GM23338 (cell line): ENCODE results near the gene ITPR2. TPM values are rescaled to one million over a fixed set of nuclear protein-coding genes. Genes with fewer than 3 reads are reported as not detected.

ENCODE experiments used
- ATAC-seq: fragments of 200-7000 bp; cut with Tn5 transposase; 3 replicates; pipeline ENCODE4 v1.9.1; 2020
- DNase-seq: peaks from one replicate; pipeline ENCODE4 v3.0.0-alpha.2; 2015; ENCODE audit warnings: low spot score
- H2AFZ ChIP-seq: fragments of 200-600 bp; sonication (generic); 2 replicates; pipeline ENCODE4 v1.8.0; 2016; ENCODE audit warnings: antibody characterized with exemption, mild to moderate bottlenecking, moderate library complexity
- H3F3A ChIP-seq: fragments of 200-600 bp; sonication (generic); replicated peaks from 2 replicates; pipeline ENCODE4 v1.8.0; 2017; ENCODE audit warnings: antibody characterized with exemption, mixed run types, low read depth
- H3K27ac ChIP-seq: fragments of 200-600 bp; sonication (generic); 2 replicates; pipeline ENCODE4 v1.6.1; 2016; ENCODE audit warnings: low read depth
- H3K27me3 ChIP-seq: fragments of 200-600 bp; sonication (generic); 2 replicates; pipeline ENCODE4 v1.8.0; 2016; ENCODE audit warnings: mild to moderate bottlenecking, mixed run types, moderate library complexity; ENCODE audit not compliant: insufficient read depth
- H3K36me3 ChIP-seq: fragments of 200-600 bp; sonication (generic); 2 replicates; pipeline ENCODE4 v1.8.0; 2016; ENCODE audit warnings: mild to moderate bottlenecking; ENCODE audit not compliant: insufficient read depth
- H3K4me1 ChIP-seq: fragments of 200-600 bp; sonication (generic); 2 replicates; pipeline ENCODE4 v1.8.0; 2016; ENCODE audit warnings: mild to moderate bottlenecking, moderate library complexity; ENCODE audit not compliant: insufficient read depth
- H3K4me2 ChIP-seq: fragments of 200-600 bp; sonication (generic); 2 replicates; pipeline ENCODE4 v1.7.1; 2017; ENCODE audit warnings: mixed run types
- H3K4me3 ChIP-seq: fragments of 200-600 bp; sonication (generic); 2 replicates; pipeline ENCODE4 v1.6.1; 2016; ENCODE audit warnings: mixed run types
- H3K79me2 ChIP-seq: fragments of 200-600 bp; sonication (generic); replicated peaks from 2 replicates; pipeline ENCODE4 v1.8.0; 2017; ENCODE audit warnings: mild to moderate bottlenecking; ENCODE audit not compliant: insufficient read depth
- H3K9me2 ChIP-seq: fragments of 200-600 bp; sonication (generic); 2 replicates; pipeline ENCODE4 v1.8.0; 2017; ENCODE audit not compliant: insufficient read depth
- H4K20me1 ChIP-seq: fragments of 200-600 bp; sonication (generic); replicated peaks from 2 replicates; pipeline ENCODE4 v1.8.0; 2017; ENCODE audit warnings: mild to moderate bottlenecking; ENCODE audit not compliant: insufficient read depth
- H3K27ac Mint-ChIP-seq: 2 replicates; pipeline ENCODE4 v1.8.0; 2020; ENCODE audit warnings: inconsistent platforms, mild to moderate bottlenecking, moderate library complexity, mixed read lengths
- H3K27me3 Mint-ChIP-seq: 3 replicates; pipeline ENCODE4 v1.8.0; 2022; ENCODE audit warnings: low read depth, mild to moderate bottlenecking, moderate library complexity, mixed read lengths, inconsistent platforms; ENCODE audit not compliant: insufficient read depth, poor library complexity
- H3K36me3 Mint-ChIP-seq: 3 replicates; pipeline ENCODE4 v1.8.0; 2021; ENCODE audit warnings: low read depth, mild to moderate bottlenecking, inconsistent platforms, moderate library complexity, mixed read lengths
- H3K4me1 Mint-ChIP-seq: 3 replicates; pipeline ENCODE4 v1.8.0; 2020; ENCODE audit warnings: mild to moderate bottlenecking, inconsistent platforms, mixed read lengths
- H3K4me3 Mint-ChIP-seq: 3 replicates; pipeline ENCODE4 v1.8.0; 2021; ENCODE audit warnings: moderate library complexity, mild to moderate bottlenecking, inconsistent platforms, mixed read lengths
- H3K9me3 Mint-ChIP-seq: 3 replicates; pipeline ENCODE4 v1.8.0; 2020; ENCODE audit warnings: moderate library complexity, mild to moderate bottlenecking, inconsistent platforms, mixed read lengths
- CREB1 ChIP-seq: fragments of 250-450 bp; sonication (Bioruptor Pico); IDR thresholded peaks from 2 replicates; pipeline ENCODE4 v1.5.0; 2020; ENCODE audit warnings: low read depth, mild to moderate bottlenecking, moderate library complexity
- EZH2phosphoT487 ChIP-seq: fragments of 200-600 bp; sonication (generic); IDR thresholded peaks from one replicate; pipeline ENCODE4 v1.8.1; 2018; ENCODE audit warnings: antibody characterized with exemption; ENCODE audit not compliant: unreplicated experiment
- JUNB ChIP-seq: IDR thresholded peaks from one replicate; pipeline ENCODE4 v1.6.1; 2016; ENCODE audit warnings: antibody characterized with exemption; ENCODE audit not compliant: unreplicated experiment
- NANOG ChIP-seq: IDR thresholded peaks from 2 replicates; pipeline ENCODE4 v1.6.1; 2016; ENCODE audit warnings: antibody characterized with exemption, borderline replicate concordance
- ZNF331 ChIP-seq: fragments of 250-450 bp; sonication (Bioruptor Pico); IDR thresholded peaks from 2 replicates; pipeline ENCODE4 v1.5.0; 2020; ENCODE audit warnings: low read depth, mild to moderate bottlenecking, moderate library complexity
- polyA plus RNA-seq: library from polyadenylated mRNA; unstranded; fragments of >200 nt; fragmentation: Nextera tagmentation; extraction: Ambion mirVana; gene quantifications from 2 replicates; pipeline ENCODE4 v1.2.1, GENCODE V29; 2016
- total RNA-seq: library from RNA; depleted of rRNA; stranded (reverse); fragments of >200 nt; shearing (Covaris generic); gene quantifications from 2 replicates; pipeline ENCODE4 v1.2.3, GENCODE V29; 2014
- TF ChIP-seq, protein P1 (sequence below): fragments of 250-450 bp; sonication (Bioruptor Pico); IDR thresholded peaks from 2 replicates; pipeline ENCODE4 v1.5.0; 2020; ENCODE audit warnings: mild to moderate bottlenecking, moderate library complexity

Gene ITPR2
- total and polyA plus RNA-seq, 2 experiments from 2014 or later = 44.5 to 65.2 TPM

DNA sequence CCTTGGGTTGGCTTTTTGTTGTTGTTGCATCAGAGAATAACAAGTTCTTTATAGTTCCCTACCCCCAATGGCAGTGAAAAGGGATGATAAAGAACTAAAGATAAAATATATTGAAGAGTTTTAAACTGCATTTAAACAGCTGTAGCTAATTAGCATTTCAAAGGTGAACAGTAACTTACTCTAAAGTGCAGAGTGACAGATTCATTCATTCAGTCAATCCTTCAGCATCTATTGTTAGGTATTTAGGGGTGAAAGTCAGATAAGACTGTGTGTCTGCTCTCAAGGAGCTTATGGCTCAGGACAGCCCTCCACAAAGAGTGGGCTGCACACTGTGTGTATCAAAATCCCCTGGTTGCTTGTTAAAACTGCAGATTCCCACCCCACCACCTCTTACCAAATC, 491.5 kb downstream of the ITPR2 start:
- peaks cover 16% of the 10 kb centered on the region for H3K4me1 ChIP-seq
- Mint-ChIP-seq H3K27me3 (no peaks in the 10 kb centered on the region), H3K36me3 (no peaks in the 10 kb centered on the region), H3K4me1 (peaks cover 15% of the 10 kb centered on the region), H3K9me3 (no peaks in the 10 kb centered on the region), H3K4me3 (no peak overlapping the region), H3K27ac (no peak overlapping the region)
- H3K36me3 ChIP-seq = no peaks in the 10 kb centered on the region
- ATAC-seq (no peak; the same call in 2 of the 3 replicates), DNase-seq (no peak)
- no peaks in the 10 kb centered on the region for H3K9me2 ChIP-seq
- no peak overlapping the region for H3K4me3 ChIP-seq
- peak overlapping the region; percentile 22 for H3K4me2 ChIP-seq
- no peaks in the 10 kb centered on the region for H3F3A ChIP-seq
- H2AFZ ChIP-seq = no peak overlapping the region
- no peak overlapping the region; the same call in 1 of the 2 replicates for H3K27ac ChIP-seq
- TF ChIP-seq NANOG (no peak), EZH2phosphoT487 (no peak)
- no peaks in the 10 kb centered on the region for H3K27me3 ChIP-seq
- no peaks in the 10 kb centered on the region for H3K79me2 ChIP-seq
- no peaks in the 10 kb centered on the region for H4K20me1 ChIP-seq

DNA sequence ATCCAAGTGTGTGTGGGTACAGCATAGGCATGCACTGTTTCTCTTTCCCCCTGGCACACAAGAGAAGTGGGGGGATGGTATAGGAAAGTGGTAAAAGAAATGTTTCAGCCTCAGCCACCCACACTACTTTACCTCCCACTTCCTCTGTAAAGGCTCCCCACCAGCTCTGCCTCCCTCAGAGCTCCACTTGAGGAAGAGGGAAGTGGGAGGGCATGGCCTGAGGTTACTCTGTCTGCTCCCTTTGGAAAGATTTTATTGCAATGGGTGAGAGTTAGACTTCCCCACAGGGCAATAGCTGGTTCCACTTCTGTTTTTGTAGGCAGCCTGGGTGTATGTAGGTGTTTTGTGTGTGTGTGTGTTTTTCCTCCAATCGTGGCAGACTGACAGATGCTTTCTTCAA, 492.3 kb downstream of the ITPR2 start:
- H3F3A ChIP-seq = no peaks in the 10 kb centered on the region
- TF ChIP-seq JUNB = no peak
- no peak for TF ChIP-seq EZH2phosphoT487
- no peak for TF ChIP-seq ZNF331
- no peak for TF ChIP-seq CREB1 (CRISPR knock-in tag)
- TF ChIP-seq, protein P1, sequence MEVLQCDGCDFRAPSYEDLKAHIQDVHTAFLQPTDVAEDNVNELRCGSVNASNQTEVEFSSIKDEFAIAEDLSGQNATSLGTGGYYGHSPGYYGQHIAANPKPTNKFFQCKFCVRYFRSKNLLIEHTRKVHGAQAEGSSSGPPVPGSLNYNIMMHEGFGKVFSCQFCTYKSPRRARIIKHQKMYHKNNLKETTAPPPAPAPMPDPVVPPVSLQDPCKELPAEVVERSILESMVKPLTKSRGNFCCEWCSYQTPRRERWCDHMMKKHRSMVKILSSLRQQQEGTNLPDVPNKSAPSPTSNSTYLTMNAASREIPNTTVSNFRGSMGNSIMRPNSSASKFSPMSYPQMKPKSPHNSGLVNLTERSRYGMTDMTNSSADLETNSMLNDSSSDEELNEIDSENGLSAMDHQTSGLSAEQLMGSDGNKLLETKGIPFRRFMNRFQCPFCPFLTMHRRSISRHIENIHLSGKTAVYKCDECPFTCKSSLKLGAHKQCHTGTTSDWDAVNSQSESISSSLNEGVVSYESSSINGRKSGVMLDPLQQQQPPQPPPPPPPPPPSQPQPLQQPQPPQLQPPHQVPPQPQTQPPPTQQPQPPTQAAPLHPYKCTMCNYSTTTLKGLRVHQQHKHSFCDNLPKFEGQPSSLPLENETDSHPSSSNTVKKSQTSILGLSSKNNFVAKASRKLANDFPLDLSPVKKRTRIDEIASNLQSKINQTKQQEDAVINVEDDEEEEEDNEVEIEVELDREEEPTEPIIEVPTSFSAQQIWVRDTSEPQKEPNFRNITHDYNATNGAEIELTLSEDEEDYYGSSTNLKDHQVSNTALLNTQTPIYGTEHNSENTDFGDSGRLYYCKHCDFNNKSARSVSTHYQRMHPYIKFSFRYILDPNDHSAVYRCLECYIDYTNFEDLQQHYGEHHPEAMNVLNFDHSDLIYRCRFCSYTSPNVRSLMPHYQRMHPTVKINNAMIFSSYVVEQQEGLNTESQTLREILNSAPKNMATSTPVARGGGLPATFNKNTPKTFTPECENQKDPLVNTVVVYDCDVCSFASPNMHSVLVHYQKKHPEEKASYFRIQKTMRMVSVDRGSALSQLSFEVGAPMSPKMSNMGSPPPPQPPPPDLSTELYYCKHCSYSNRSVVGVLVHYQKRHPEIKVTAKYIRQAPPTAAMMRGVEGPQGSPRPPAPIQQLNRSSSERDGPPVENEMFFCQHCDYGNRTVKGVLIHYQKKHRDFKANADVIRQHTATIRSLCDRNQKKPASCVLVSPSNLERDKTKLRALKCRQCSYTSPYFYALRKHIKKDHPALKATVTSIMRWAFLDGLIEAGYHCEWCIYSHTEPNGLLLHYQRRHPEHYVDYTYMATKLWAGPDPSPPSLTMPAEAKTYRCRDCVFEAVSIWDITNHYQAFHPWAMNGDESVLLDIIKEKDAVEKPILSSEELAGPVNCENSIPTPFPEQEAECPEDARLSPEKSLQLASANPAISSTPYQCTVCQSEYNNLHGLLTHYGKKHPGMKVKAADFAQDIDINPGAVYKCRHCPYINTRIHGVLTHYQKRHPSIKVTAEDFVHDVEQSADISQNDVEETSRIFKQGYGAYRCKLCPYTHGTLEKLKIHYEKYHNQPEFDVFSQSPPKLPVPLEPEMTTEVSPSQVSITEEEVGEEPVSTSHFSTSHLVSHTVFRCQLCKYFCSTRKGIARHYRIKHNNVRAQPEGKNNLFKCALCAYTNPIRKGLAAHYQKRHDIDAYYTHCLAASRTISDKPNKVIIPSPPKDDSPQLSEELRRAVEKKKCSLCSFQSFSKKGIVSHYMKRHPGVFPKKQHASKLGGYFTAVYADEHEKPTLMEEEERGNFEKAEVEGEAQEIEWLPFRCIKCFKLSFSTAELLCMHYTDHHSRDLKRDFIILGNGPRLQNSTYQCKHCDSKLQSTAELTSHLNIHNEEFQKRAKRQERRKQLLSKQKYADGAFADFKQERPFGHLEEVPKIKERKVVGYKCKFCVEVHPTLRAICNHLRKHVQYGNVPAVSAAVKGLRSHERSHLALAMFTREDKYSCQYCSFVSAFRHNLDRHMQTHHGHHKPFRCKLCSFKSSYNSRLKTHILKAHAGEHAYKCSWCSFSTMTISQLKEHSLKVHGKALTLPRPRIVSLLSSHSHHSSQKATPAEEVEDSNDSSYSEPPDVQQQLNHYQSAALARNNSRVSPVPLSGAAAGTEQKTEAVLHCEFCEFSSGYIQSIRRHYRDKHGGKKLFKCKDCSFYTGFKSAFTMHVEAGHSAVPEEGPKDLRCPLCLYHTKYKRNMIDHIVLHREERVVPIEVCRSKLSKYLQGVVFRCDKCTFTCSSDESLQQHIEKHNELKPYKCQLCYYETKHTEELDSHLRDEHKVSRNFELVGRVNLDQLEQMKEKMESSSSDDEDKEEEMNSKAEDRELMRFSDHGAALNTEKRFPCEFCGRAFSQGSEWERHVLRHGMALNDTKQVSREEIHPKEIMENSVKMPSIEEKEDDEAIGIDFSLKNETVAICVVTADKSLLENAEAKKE = no peak
- no peak for TF ChIP-seq NANOG
- Mint-ChIP-seq H3K27me3 (no peaks in the 10 kb centered on the region), H3K27ac (no peak overlapping the region), H3K4me1 (peaks cover 15% of the 10 kb centered on the region), H3K4me3 (no peak overlapping the region), H3K9me3 (no peaks in the 10 kb centered on the region), H3K36me3 (no peaks in the 10 kb centered on the region)
- no peaks in the 10 kb centered on the region for H3K36me3 ChIP-seq
- ATAC-seq (no peak), DNase-seq (no peak)
- H3K27ac ChIP-seq = no peak overlapping the region
- H4K20me1 ChIP-seq = no peaks in the 10 kb centered on the region
- no peaks in the 10 kb centered on the region for H3K27me3 ChIP-seq
- H2AFZ ChIP-seq = no peak overlapping the region
- H3K4me1 ChIP-seq = peaks cover 16% of the 10 kb centered on the region
- no peaks in the 10 kb centered on the region for H3K79me2 ChIP-seq
- H3K4me2 ChIP-seq = no peak overlapping the region
- H3K9me2 ChIP-seq = no peaks in the 10 kb centered on the region
- no peak overlapping the region for H3K4me3 ChIP-seq
